Activated naive CD4-positive, alpha-beta T cell treated with anti-CD3 and anti-CD28 coated beads, Interleukin-2, amount 50 U/mL, for 16 hours (primary cell): ENCODE measurements around the gene HES5.

Experiments
- DNase-seq: peaks from one replicate; pipeline ENCODE4 v3.0.0-alpha.2; 2020

HES5 gene

DNA sequence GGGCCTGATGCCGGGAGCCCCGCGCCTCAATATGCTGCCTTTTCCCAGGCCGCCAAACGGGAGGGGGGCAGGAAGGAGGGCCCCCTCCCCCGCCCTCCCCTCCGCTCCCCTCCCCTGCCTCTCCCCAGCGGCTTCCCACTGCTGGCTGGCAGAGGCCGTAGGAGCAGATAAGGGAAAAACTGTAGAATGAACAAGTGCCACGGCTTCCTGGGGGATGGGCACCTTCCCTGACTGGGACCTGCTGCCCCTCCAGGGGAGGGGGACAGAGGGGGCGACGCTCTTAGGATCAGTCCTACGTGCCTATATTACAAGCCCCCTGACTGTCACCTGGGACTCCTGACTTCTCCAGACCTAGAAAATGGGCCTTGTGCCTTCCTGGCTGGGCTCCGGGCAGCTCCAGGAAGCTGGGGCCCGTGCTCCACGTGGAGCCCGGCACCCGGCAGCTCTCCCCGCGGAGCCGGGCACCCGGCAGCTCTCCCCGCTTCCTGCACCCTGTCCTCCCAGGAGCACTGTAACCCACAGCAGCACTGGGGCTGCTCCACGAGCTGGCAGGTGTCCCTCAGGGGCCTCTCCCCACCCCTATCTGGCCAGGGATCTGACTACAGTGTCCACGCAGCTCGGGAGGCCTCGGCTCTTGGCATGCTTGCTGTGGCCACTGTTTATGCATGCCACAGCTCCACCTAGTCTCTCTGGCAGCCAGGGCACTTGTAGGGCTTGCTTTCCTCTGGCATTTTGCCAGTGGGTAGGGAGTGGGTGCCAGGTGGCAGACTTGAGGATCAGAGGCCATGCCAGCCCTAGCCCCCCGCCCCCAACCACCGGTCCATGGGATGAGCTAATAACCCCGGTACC lies 674 bp upstream of the HES5 start:
- no peak for DNase-seq

GRCh38 chr1:2528966-2529783 lies 888 bp downstream of the HES5 start:
- peak; percentile 61 for DNase-seq

GRCh38 chr1:2528611-2528965 lies 1.5 kb downstream of the HES5 start:
- DNase-seq, result no peak

GRCh38 chr1:2528016-2528415 lies 2.0 kb downstream of the HES5 start:
- DNase-seq, result no peak

DNA sequence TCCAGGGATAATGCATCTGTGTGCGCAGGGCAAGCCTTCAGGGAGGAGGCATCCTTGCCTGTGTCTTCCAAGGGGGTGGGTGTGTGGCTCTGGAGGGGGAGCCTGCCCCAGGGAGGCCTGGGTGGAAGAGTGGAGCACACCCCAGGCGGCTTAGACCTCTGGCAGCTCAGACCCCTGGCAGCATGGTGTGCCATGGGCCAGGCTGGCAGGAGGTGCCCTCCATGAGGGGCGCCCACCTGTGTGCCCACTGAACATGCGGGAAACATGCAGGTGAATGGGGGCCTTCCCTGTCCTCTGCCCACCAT lies 2.6 kb downstream of the HES5 start:
- no peak for DNase-seq

- peak; percentile 67 for DNase-seq
Observed at GRCh38 chr1:2526824-2527555, 3.1 kb downstream of the HES5 start.

- peak; percentile 91 for DNase-seq
Observed at GRCh38 chr1:2525920-2526823, 3.9 kb downstream of the HES5 start, which contains the start of gene PANK4. Gene PANK4 (minus strand): TSS chr1:2526596. CDS start chr1:2526587, 9 bp downstream.

DNA sequence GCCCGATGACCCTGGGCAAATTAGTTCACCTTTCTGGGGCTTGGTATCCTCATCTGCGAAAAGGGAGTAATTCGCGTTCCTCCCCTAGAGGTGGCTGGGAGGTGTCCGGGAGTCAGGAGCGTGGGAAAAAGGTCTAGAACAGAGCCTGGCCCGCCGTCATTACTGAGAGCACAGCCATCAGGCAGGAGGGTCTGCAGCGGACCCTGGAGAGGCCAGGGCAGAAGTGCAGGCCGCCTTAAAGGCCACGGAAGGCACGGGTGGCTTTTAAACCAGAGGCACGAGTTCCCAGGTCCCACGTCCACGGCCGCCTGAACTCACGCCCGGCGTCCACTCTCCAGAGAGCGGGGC lies 4.5 kb downstream of the HES5 start:
- DNase-seq, result no peak

DNA sequence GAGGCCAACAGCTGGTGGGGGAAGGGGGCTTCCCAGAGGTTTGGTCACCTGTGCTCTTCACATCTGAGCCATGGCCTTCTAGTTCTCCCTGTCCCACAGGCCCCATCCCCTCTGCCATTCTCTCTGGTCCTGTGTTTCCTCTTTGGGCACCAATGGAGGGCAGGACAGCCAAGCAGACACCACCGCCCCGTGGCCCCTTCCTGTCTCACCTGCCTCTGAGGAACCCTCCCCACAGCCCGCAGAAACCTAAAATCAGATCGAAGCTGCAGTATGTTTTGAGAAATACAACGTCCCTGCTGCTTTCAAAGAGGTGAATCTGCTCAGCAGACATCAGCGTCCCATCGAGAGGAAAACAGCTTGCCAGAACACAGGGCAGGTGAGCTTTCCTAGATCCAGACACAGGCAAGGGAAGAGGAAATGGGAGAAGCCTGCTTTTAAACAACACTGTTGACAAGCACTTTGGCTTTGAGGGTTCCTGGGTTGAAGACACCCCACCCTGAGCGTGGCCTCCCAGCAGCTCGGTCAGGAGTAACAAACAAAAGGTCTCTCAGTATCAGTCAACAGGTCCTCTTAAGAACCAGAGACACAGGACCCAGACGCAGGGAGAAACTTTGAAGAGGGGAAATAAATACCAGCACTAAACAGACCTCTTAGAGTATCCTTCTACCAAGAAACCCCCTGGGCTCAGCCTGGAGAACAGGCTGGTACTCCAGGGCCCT lies 6.0 kb downstream of the HES5 start:
- no peak for DNase-seq

DNA sequence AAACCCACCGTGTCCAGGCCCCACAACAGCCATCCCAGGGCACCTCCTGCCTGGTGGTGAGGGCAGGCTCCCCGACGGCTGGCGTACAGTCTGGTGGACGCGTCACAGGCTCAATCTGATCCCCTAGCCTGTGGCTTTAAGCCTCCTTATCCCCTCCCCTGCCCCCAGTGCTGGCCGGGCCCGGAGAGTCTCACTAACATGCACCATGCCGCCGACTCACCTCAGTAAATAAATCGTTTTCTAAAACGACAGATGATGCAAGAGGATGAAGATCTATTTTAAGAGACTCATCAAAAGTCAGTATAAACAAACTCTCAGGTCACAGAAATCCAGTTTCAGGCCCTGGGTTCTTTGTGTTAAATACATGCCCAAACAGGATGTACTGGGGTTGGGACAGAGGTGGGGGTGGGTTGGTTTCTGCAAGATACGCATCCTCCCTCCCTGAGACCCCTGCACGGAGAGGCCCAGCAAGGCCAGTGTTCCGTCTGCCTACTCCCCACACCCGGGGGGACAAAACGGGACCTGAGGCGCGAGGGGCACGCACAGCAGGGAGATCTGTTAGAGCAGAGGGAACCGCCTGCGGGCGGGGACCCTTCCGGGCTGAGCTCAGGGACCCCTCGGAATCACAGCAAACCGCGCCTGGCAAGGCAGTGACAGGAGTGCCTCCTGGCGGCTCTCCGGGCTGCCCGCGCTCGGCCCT lies 6.7 kb downstream of the HES5 start:
- DNase-seq, result no peak

DNA sequence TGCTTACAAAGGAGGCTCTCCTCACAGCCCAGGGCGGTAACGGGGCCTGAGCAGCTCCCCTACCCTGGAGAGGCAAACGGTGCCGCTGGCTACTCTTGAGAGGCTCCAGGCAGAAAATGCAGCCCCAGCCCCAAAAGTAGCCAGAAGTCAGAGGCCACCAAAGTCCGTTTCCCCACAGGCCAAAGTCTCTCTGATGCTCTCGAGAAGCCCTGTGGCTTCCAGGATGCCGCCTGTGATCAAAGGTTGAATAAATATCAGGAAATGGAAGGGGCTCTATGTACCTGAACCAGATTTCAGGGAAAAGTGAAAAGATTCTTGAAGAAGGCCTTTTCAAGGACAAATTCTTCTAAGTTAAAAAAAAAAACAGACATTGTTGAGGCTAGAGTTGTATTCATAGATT lies 7.8 kb downstream of the HES5 start:
- no peak for DNase-seq

GRCh38 chr1:2520806-2521205 lies 9.3 kb downstream of the HES5 start:
- no peak for DNase-seq

- DNase-seq, result no peak
Observed at GRCh38 chr1:2520206-2520605, 9.9 kb downstream of the HES5 start.

DNA sequence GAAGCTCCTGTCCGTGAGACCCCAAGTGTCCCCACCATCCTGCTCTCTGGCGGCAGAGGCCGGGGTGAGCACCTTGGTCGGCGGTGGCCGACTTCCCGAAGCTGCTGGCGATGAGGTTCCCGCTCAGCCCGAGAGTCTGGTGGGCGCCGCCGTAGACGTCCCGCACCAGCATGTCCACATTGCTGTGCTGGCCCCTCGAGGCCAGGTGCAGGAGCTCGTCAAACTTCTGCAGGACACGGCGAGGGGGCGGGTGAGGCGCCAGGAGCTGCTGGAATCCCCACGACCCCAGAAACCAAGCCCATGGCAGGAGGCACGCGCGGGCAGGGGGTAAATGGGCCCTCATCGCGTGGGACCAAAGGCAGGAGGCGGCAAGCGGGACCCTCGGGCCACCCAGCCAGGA lies 10.3 kb downstream of the HES5 start:
- no peak for DNase-seq

- no peak for DNase-seq
Observed at GRCh38 chr1:2519029-2519685, 10.9 kb downstream of the HES5 start.

DNA sequence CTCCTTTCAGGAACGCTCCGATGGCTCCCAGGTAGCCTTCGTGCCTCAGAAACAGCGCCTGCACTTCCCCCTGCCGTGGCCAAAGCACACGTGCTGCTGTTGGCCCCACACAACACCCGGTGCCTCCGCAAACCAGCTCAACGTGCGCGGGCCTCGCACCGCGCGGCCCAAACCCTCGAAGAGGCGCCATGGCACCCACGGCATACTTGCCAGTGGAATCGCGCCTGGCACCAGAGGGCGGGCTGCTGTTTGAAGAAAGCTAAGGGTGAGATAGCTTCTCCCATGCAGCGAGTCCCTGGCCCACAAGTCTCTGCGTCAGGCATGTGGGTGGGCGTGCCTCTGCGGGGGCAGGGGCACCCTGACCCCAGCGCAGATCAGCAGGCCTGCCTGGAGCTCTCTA lies 11.5 kb downstream of the HES5 start:
- DNase-seq, result no peak

DNA sequence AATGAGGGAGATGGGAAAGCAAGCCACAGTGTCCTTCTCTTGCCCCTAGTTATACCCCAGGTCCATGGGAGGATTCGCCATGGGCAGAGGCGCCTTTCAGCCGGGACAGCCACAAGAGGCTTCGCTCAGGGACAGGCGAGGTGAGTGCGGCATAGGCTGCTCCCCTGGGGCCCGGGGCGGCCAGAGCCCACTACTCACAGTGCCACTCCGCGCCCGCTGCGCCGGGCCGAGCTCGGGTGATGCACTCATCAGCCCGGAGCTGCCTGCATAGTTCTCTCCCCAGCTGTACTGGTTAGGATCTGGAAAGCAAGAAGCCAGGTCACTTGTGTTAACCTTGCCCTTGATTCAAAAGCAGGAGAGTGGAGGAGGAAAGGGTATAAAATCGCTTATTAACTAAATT lies 12.1 kb downstream of the HES5 start:
- DNase-seq, result no peak

DNA sequence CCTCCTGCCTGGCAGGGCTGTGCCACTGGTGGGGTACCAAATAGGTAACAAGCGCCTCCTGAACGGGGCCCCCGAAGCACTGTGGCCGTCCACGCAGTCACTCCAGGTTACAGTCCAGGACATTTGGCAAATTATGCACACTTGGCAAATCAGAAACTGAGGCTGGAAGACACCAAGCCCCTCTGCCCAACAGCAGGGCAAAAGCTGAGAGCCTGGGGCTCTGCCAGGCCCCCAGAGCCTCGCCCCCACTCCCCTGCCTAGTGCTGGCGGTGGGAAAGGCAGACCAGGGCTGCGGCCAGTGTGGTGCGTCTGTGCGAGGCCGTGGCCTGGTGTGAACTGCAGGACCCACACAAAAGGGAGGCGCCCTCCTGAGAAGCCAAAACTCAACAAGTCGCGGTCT lies 13.1 kb downstream of the HES5 start:
- no peak for DNase-seq

DNA sequence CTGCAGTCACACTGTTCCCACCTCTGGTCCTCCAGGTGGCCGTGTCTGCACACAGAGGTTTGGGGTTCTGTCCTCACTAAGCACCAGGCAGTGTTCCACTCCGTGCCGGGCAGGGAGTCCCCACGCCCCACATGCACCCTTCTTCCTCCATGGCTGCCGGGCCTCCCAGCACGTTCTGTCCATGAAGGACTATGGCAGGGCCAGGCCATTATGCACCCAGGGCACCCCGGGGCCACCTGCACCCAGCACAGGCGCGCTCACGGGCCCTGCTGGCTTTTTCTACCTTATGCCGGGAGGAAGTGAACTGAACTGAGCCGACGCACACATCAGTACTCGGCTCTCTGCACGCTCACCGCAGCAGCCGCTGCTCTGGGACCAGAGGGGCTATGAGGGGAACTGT lies 13.9 kb downstream of the HES5 start:
- DNase-seq, result no peak

DNA sequence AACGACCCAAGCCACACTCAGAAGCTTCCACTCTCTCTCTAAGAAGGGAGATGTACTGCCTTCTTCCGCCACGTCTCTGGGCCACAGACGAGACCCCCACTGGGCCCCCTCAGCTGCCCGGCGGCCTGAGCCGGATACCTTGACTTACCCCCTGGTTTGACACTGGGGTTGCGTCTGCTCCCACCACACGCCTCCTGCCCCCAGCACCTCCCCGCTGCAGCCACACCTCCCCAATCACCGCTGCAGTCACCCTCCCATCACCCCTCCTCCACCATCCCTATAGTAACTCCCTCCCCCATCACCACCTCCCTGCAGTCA lies 14.3 kb downstream of the HES5 start:
- no peak for DNase-seq
